GM06990 (cell line): Measurements from ENCODE around the gene SLC5A1.

Source experiments
- DNase-seq: peaks from one replicate; pipeline ENCODE4 v3.0.0-alpha.2; 2011; ENCODE audit not compliant: insufficient read length; ENCODE audit errors: extremely low read depth
- H3K27me3 ChIP-seq: replicated peaks from 2 replicates; pipeline ENCODE4 v1.6.0; 2011; ENCODE audit warnings: low read length; ENCODE audit not compliant: control insufficient read depth, insufficient read depth
- H3K36me3 ChIP-seq: 2 replicates; pipeline ENCODE4 v1.5.1; 2011; ENCODE audit warnings: low read length; ENCODE audit not compliant: control insufficient read depth, insufficient read depth
- H3K4me3 ChIP-seq: replicated peaks from 2 replicates; pipeline ENCODE4 v1.5.1; 2011; ENCODE audit warnings: low read depth, mild to moderate bottlenecking, control low read depth, low read length
- TF ChIP-seq, protein P1 (sequence below): IDR thresholded peaks from 2 replicates; pipeline ENCODE4 v1.5.1; 2011; ENCODE audit warnings: low read length, control low read depth, mild to moderate bottlenecking, inconsistent platforms; ENCODE audit not compliant: insufficient read depth, poor library complexity, severe bottlenecking

Gene SLC5A1

DNA sequence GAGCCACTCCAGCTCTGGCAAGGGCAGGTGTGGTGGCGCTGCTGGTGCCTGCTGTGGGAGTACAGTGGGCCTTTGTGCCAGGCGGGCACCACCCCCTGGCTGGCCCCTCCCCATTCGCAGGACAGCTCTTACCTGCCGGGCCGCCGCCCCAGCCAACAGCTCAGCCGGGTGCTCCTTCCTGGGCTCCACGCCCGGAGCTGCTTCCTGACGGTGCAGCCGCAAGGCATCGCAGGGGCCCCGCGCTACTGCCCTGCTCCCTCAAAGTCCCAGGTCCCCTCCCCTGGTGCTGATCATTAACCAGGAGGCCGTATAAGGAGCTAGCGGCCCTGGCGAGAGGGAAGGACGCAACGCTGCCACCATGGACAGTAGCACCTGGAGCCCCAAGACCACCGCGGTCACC, at the start of gene SLC5A1:
Gene SLC5A1, plus strand, starts transcription at position 338 of the 400 bp plus-strand sequence. Its CDS starts 21 bp downstream, at position 359.
- no peak for DNase-seq
- H3K27me3 ChIP-seq = peaks cover 2% of the 10 kb centered on the region

DNA sequence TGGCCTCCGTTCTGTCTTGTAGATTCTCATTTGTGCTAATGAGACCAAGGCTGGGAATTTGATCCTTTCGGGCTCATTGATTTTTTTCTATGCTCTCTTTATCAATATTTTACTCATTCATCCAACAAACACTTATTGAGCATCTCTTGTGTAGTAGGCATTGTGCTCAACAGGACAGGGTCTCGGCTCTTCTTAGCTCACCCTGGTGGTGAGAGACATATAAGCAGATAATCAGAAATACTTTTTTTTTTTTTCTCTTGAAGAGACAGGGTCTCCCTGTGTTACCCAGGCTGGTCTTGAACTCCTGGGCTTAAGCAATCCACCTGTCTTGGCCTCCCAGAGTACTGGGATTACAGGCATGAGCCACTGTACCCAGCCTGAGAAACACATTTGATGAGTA, 48.0 kb upstream of the SLC5A1 start:
- Histone ChIP-seq H3K27me3 (no peaks in the 10 kb centered on the region), H3K36me3 (no peaks in the 10 kb centered on the region), H3K4me3 (no peak overlapping the region)
- DNase-seq = no peak
- TF ChIP-seq, protein P1, sequence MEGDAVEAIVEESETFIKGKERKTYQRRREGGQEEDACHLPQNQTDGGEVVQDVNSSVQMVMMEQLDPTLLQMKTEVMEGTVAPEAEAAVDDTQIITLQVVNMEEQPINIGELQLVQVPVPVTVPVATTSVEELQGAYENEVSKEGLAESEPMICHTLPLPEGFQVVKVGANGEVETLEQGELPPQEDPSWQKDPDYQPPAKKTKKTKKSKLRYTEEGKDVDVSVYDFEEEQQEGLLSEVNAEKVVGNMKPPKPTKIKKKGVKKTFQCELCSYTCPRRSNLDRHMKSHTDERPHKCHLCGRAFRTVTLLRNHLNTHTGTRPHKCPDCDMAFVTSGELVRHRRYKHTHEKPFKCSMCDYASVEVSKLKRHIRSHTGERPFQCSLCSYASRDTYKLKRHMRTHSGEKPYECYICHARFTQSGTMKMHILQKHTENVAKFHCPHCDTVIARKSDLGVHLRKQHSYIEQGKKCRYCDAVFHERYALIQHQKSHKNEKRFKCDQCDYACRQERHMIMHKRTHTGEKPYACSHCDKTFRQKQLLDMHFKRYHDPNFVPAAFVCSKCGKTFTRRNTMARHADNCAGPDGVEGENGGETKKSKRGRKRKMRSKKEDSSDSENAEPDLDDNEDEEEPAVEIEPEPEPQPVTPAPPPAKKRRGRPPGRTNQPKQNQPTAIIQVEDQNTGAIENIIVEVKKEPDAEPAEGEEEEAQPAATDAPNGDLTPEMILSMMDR = peak; percentile 30

More for the DNA sequence above, at the start of gene SLC5A1:
- TF ChIP-seq, protein P1 = no peak
- no peak within 1 kb of the TSS for H3K4me3 ChIP-seq
- no peaks in the 10 kb centered on the region for H3K36me3 ChIP-seq

DNA sequence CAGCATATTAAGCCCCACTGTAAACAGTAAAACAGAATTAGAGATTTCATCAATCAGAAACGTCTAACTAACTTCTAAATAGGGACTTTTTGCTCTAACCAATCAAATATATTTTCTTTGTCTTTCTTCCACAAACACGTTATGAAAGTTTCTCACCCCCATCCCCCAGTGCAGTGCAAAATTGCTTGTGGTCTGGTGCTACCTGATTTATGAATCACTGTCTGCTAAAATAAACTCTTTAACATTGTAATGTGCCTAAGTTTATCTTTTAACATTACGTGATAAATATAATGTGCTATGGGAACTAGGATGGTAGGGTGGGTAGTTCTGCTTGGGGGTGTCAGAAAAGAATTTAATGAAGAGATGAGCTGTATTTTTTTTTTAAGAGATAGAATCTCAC, 47.3 kb upstream of the SLC5A1 start:
- H3K36me3 ChIP-seq = no peaks in the 10 kb centered on the region
- H3K27me3 ChIP-seq = no peaks in the 10 kb centered on the region
- H3K4me3 ChIP-seq = no peak overlapping the region
- peak; percentile 15 for DNase-seq
- TF ChIP-seq, protein P1 = no peak

DNA sequence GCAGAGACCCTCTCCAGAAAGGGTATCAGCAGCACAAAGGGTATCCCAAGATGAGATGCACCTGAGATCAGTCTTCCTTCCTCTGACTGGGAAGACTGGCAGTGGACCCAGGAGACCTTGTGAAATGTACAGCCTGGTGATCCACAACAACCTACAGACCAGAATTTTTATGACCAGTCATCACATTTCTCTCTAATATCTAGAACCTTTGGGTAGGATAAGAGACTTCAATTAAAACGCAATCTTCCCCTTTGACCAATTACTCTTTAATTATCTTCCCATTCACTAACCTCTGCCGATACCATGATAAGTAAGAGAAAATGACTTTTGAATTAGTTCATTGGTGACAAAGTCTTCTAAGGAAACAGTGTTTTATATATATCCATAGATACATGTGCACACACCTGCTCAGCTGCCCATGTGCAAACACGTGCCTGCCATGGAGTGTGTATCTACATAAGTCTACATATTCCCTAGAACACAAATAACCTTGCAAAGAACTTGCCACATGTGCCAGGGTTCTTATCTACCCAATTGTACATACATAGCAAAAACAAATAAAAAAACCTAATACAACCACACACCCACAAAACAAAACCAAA, 44.2 kb upstream of the SLC5A1 start:
- DNase-seq = no peak
- Histone ChIP-seq H3K4me3 (no peak overlapping the region), H3K27me3 (no peaks in the 10 kb centered on the region), H3K36me3 (no peaks in the 10 kb centered on the region)
- TF ChIP-seq, protein P1 = no peak

DNA sequence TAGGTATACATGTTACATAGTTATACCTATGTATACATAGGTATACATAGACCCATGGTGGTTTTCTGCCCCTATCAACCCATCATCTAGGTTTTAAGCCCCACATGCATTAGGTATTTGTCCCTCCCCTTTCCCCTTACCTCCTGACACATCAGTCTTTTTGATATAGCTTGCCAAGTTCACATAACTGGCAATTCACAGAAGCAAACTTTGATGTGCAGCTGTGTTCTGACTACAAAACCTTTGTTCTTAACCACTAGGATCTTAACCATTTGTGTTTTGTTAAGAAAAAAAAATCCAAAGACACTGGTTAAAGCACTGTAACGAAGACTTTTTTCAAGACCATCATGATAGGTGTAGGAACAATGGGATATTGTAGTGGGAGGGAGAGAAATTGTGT, 42.9 kb upstream of the SLC5A1 start:
- no peaks in the 10 kb centered on the region for H3K27me3 ChIP-seq
- no peak overlapping the region for H3K4me3 ChIP-seq
- TF ChIP-seq, protein P1 = no peak
- DNase-seq = no peak
- no peaks in the 10 kb centered on the region for H3K36me3 ChIP-seq

DNA sequence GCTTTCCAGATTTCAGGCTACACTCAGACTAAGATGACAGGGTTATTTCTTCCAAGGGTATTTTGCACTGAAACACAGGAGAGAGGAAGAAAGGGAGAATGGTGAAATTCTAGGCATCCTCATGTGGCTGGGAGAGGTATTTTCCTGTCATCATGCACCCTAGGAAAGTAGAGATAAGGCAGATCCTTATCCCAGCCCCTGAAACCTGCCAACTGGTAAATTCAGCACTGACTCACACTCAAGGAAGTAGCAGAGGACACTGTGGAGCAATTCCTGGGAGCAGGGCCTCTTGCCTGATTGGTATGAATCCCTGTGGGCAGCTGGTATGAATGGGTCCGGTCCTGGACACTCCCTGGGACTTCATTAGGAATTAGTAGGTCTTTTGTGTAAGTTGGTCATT, 37.6 kb upstream of the SLC5A1 start:
- H3K4me3 ChIP-seq = no peak overlapping the region
- no peaks in the 10 kb centered on the region for H3K36me3 ChIP-seq
- no peak for DNase-seq
- H3K27me3 ChIP-seq = no peaks in the 10 kb centered on the region
- TF ChIP-seq, protein P1 = no peak
